ENCODE data around the gene AKT1.

The AKT1 gene

DNA sequence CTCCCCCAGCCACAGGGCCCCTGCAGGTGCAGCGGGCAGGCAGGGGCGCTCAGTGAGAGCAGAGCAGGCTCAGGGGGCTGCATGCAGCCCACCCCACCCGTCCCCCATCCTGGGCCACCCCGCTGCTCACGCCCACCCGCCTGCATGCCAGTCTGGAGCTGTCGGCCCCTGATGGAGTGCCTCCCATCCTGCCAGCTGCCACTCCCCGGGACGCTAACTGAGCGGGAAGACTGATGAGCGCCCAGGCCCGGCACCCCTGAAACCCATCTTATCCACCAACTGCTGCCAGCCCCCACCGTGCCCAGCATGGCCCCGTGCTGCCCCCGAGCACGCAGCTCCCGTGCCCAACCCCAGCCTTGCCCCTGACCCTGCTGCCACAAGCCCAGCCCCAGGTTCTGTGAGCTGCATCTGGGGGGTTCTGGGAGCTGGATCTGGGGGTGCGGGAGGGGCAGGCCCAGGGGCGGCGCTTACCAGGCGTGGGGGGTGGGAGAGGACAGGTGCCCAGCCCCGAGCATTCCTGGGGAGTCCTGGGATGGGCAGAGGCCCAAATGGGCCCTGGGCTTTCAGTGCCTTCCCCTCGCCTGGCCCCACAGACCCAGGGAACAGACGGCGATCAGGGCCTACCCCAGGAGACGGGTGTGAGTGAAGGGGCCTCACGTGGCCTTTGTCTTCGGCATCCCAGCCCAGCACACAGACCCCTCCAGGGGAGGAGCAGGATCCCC lies 13.3 kb downstream of the AKT1 start:
- no peak overlapping the region for H3K27ac Mint-ChIP-seq
- intact Hi-C loops (cut with micrococcal nuclease): no loop called here
- no peaks in the 10 kb centered on the region for H3K9me3 Mint-ChIP-seq
- no peak overlapping the region for H3K4me3 Mint-ChIP-seq
- peaks cover 94% of the 10 kb centered on the region for H3K36me3 Mint-ChIP-seq (ENCODE audit: low read depth)
- H3K4me1 Mint-ChIP-seq (ENCODE audit: low read depth): peaks cover 53% of the 10 kb centered on the region
- H3K27me3 Mint-ChIP-seq: no peaks in the 10 kb centered on the region

DNA sequence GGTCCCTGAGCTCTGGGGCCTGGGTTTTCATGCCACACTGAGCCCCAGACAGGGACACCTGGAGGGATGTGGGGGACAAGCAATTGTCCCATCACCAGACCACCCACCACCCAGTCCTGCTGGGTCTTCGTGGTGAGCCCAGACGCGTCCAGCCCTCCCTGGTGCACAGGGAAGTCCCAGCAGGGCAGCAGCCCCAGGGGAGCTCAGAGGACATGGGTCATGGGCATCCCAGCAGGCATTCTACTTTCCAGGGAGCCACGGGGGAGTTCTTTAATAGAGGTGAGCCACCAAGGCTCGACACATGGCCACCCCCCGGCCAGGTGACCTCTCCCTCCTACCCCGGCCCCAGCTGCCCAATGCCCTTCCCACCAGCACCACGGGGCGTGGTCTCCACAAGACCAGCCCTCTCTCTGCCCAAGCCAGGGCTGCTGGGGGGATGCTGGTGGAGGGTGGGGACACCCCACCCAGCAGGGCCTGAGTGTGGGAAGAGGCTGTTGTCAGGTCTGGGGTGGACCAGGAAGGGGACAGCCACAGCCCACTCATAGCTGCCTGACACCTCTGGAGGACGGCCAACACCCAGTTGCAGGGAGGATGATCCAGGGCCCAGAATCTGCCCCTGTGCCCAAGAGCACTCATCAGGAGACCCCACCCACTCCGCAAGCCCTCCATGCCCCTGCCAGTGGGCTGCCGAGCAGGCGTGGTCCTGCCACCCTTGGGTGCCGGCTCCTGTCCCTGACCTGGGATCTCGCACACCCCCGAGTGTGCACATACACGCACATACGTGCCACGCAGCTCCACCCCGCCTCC lies 14.1 kb downstream of the AKT1 start:
- H3K4me3 Mint-ChIP-seq: no peak overlapping the region
- peak overlapping the region; percentile 13 for H3K27ac Mint-ChIP-seq
- H3K9me3 Mint-ChIP-seq: no peaks in the 10 kb centered on the region
- intact Hi-C loops (cut with micrococcal nuclease): no loop called here
- no peaks in the 10 kb centered on the region for H3K27me3 Mint-ChIP-seq
- H3K36me3 Mint-ChIP-seq (ENCODE audit: low read depth): peaks cover 99% of the 10 kb centered on the region
- H3K4me1 Mint-ChIP-seq (ENCODE audit: low read depth): peaks cover 46% of the 10 kb centered on the region

DNA sequence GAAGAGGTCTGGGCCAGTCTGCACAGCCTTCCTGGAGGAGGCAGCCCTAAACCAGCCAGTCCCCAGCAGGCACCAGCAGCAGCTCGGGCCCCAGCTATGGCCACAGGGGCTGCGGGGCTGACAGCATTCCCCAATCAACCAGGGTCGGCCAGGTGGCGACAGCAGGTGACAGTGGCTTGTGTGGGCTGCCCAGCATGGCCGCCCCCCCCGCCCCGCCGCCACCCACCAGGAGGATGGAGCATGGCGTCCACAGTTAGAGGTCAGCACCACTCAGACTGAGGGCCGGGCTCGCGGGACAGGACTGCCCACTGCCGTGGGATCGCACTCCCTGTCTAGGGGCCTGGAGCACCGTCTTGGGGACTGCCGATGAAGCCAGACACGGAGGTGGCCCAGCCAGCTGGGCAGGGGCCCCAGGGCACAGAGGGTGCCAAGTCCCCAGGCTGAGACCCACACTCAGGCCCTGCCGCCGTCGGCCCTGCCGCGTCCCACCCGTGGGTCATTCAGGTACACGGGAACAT lies 15.0 kb downstream of the AKT1 start:
- H3K27ac Mint-ChIP-seq: no peak overlapping the region
- H3K4me3 Mint-ChIP-seq: no peak overlapping the region

DNA sequence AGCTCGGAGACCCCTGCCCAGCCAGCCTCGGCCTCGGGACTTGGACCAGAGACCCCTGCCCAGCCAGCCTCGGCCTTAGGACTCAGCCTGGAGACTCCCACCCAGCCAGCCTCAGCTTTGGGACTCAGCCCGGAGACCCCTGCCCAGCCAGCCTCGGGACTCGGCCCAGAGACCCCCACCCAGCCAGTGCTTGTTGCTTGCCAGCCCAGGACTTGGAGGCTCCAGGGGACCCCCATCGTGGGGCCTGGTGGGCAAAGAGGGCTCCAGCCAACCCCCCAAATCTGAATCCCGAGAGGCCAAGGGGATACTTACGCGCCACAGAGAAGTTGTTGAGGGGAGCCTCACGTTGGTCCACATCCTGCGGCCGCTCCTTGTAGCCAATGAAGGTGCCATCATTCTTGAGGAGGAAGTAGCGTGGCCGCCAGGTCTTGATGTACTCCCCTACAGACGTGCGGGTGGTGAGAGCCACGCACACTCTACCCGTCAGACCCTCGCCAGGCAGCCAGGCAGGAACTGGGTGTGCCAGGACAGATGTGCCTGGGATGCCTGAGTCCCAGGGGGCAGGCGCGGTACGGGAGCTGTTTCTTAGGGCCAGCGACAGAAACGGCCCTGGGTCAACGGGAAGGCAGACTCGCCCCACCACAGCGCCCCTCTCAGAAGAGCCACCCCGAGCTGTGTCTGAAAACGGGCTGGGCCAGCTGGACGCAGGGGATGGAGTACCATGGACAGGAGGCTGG lies 15.6 kb downstream of the AKT1 start:
- no peak overlapping the region for H3K4me3 Mint-ChIP-seq
- H3K27me3 Mint-ChIP-seq: no peaks in the 10 kb centered on the region
- peaks cover 30% of the 10 kb centered on the region for H3K4me1 Mint-ChIP-seq (ENCODE audit: low read depth)
- peaks cover 99% of the 10 kb centered on the region for H3K36me3 Mint-ChIP-seq (ENCODE audit: low read depth)
- no peak overlapping the region for H3K27ac Mint-ChIP-seq
- intact Hi-C loops (cut with micrococcal nuclease): no loop called here
- no peaks in the 10 kb centered on the region for H3K9me3 Mint-ChIP-seq

More for the DNA sequence above, 15.0 kb downstream of the AKT1 start:
- Mint-ChIP-seq H3K9me3 (no peaks in the 10 kb centered on the region), H3K4me1 (ENCODE audit: low read depth) (peaks cover 37% of the 10 kb centered on the region), H3K36me3 (ENCODE audit: low read depth) (peaks cover 99% of the 10 kb centered on the region), H3K27me3 (no peaks in the 10 kb centered on the region)
- intact Hi-C loops (cut with micrococcal nuclease): no loop called here

DNA sequence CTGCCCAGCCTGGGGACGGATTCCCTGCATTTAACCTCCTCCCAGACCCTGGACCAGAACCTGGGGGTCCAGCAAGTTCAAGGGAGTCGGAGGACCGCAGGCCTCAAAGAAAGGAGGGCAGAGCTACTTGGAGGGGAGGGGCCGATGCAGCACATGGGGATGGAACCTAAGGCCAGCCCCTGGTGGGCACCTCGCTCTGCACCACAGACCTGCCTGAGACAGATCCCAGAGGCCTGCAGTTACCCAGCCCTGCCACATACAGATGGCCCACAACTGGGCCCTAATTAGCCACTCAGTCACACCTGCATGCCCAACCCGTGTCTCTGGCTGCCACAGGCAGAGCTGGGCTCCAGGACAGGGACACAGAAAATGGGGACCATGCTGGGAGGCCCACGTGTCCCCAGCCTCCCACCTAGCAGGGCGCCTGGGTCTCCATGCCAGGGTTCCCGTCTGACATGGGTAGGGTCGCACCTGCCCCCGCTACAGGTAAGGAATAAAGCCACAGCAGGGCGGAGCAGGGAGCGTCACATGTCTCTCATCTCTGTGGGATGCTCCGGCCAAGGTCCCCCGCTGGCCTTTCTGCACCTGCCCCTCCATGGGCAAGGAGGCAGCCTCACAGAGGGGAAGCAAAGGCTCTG lies 16.7 kb downstream of the AKT1 start:
- Mint-ChIP-seq H3K27ac (no peak overlapping the region), H3K36me3 (ENCODE audit: low read depth) (peaks cover 99% of the 10 kb centered on the region), H3K27me3 (no peaks in the 10 kb centered on the region), H3K4me1 (ENCODE audit: low read depth) (peaks cover 19% of the 10 kb centered on the region), H3K4me3 (no peak overlapping the region), H3K9me3 (no peaks in the 10 kb centered on the region)
- intact Hi-C loops (cut with micrococcal nuclease): no loop called here

DNA sequence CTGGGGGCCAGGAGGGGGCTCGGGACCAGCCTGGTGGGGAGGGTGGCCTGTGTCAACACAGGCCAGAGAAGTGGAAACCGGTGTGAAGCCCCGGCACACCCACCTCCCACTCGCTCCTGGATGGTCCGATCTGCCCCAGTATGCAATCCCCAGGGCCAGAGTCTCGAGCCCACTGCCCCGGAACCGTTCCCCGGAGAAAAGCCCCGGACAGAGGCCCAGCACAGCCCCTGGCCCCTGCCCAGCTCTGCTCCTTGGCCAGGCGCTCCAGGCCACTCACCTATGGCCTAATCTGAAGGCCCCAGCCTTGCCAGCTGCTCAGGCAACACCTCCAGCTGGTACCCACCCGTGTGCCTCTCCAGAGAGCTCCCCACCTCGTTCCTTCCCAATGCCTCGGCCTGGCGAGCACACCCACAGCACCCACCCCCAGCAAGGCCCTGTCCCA lies 17.7 kb downstream of the AKT1 start:
- H3K4me3 Mint-ChIP-seq: no peak overlapping the region
- no peak overlapping the region for H3K27ac Mint-ChIP-seq
- intact Hi-C loops (cut with micrococcal nuclease): no loop called here
- H3K27me3 Mint-ChIP-seq: no peaks in the 10 kb centered on the region
- no peaks in the 10 kb centered on the region for H3K9me3 Mint-ChIP-seq
- H3K36me3 Mint-ChIP-seq (ENCODE audit: low read depth): peaks cover 99% of the 10 kb centered on the region
- H3K4me1 Mint-ChIP-seq (ENCODE audit: low read depth): peaks cover 9% of the 10 kb centered on the region

DNA sequence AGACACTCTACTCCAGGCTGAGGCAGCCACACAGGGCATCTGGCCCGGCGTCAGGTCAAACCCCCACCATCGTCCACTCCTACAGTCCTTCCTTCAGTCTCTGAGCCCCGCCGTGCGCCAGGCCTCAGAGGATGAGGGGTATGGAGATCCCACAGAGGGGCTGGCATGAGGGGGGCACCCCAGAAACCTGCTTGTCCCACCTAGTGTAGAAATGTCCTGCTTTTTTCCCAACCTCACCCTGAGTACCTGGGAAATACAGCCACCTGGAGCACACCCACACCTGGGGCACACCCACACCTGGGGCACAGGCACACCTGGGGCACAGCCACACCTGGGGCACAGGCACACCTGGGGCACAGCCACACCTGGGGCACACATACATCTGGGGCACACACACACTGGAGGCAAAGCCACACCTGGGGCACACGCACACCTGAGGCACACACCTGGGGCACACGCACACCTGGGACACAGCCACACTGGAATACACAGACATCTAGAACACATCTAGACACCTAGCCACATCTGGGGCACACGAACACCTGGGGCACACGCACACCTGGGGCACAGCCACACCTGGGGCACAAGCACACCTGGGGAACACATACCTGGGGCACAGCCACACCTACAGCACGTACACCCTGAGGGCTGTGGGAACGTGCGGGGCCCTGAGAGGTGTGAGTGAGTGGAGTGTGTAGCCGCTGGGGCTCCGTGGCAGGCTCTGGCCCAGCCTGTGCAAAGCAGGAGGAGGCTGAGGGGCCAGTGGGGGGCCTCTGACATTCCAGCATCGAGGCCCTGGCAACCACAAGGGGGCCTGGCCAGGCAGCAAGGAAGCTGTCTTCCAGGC lies 18.4 kb downstream of the AKT1 start:
- Mint-ChIP-seq H3K4me1 (ENCODE audit: low read depth) (peaks cover 6% of the 10 kb centered on the region), H3K36me3 (ENCODE audit: low read depth) (peaks cover 99% of the 10 kb centered on the region), H3K4me3 (no peak overlapping the region), H3K27me3 (no peaks in the 10 kb centered on the region), H3K27ac (no peak overlapping the region), H3K9me3 (no peaks in the 10 kb centered on the region)
- intact Hi-C loops (cut with micrococcal nuclease): no loop called here

DNA sequence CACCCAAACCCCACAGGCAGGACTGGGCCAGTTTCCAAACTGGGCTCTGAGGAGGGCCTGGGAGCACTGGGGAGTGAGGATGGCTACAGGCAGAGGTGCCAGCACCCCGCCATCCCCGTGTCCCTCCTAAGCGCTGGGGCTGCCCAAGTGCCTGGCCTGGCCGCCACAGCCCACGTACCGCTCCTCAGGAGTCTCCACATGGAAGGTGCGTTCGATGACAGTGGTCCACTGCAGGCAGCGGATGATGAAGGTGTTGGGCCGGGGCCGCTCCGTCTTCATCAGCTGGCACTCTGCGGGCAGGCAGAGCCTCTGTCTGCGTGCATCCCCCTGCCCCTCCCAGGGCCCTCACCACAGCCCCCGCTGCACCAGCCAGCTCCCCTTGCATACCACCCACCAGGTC lies 19.1 kb downstream of the AKT1 start:
- intact Hi-C loops (cut with micrococcal nuclease): no loop called here
- Mint-ChIP-seq H3K27me3 (no peaks in the 10 kb centered on the region), H3K27ac (no peak overlapping the region), H3K4me1 (ENCODE audit: low read depth) (no peaks in the 10 kb centered on the region), H3K9me3 (peaks cover under 1% of the 10 kb centered on the region), H3K36me3 (ENCODE audit: low read depth) (peaks cover 99% of the 10 kb centered on the region), H3K4me3 (no peak overlapping the region)

DNA sequence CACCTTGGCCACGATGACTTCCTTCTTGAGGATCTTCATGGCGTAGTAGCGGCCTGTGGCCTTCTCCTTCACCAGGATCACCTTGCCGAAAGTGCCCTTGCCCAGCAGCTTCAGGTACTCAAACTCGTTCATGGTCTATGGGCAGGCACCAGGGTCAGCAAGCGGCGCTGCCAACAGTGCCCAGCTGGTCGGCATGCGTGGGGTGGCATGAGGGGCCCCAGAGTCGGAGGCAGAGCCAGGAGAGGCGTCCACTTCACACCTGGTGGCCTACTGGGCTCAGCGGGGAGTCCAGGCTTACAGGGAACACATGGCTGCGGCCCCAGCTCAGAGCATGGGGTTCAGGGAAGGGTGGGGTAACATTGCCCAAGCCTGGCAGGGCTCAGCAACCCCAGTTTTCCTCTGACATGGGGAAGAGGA lies 20.5 kb downstream of the AKT1 start:
- intact Hi-C loops (cut with micrococcal nuclease): no loop called here
- peaks cover 11% of the 10 kb centered on the region for H3K4me1 Mint-ChIP-seq (ENCODE audit: low read depth)
- H3K27me3 Mint-ChIP-seq: no peaks in the 10 kb centered on the region
- H3K9me3 Mint-ChIP-seq: peaks cover 6% of the 10 kb centered on the region
- no peak overlapping the region for H3K27ac Mint-ChIP-seq
- H3K4me3 Mint-ChIP-seq: no peak overlapping the region
- peaks cover 99% of the 10 kb centered on the region for H3K36me3 Mint-ChIP-seq (ENCODE audit: low read depth)

DNA sequence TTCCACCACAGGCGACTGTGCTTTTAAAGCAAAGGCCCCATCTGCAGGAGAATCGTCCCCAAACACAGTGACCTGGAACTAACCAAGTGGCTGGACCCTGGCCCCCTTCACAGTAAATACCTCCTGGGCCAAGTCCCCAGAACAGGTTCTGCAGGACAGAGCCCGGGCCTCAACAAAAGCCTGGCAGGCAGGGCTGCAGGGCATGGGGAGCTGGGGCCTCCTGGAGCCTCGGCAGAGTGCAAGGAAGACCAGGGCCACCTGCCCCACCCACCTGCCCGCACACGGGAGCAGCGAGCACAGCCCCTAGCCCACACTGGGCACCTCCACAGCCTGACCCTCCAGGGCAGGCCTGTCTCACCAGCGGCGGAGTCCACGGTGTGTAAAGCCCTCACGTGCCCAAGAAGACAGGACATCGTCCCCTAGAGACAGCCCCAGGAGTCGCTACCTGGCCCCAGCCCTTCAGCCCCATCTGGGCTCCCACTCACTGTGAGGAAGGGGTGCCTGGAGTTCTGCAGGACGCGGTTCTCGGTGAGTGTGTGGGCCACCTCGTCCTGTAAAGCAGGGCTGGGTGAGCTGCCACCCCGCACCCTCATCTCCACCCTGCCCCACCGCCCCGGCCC lies 21.0 kb downstream of the AKT1 start:
- no peaks in the 10 kb centered on the region for H3K27me3 Mint-ChIP-seq
- H3K36me3 Mint-ChIP-seq (ENCODE audit: low read depth): peaks cover 99% of the 10 kb centered on the region
- H3K27ac Mint-ChIP-seq: no peak overlapping the region

DNA sequence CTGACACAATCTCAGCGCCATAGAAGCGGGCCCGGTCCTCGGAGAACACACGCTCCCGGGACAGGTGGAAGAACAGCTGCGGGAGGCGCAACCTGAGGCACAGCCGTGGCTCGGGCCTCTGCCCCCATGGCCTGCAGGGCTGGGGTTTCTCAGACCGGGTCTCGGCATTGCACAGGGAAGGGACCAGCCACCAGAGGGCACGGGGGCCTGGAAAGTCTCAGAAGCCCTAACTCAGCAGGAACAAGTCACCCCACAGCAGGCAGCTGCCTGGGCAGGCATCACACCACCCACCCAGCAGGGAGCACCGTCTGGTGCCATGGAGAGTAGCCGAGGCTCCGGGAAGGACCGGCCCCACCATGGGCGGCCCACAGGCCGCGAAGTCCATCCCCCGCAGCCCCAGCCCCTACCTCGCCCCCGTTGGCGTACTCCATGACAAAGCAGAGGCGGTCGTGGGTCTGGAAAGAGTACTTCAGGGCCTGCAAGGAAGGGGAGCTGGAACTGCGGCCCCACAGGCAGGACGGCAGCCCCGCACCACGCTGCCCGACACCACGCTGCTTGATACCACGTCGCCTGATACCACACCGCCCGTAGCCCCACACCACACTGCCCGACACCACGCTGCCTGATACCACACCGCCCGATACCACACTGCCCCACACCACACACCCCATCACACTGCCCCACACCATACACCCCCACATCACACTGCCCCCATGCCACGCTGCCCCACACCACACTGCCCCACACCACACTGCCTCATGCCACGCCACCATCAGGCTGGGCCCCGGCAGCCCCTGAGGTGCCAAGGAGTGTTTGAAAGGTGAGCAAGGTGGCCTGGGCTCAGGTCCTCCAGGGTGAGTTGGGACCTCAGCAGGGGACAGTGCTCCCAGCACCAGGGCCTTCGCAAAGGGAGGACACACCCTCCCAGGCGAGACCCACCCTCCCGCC lies 21.8 kb downstream of the AKT1 start:
- Mint-ChIP-seq H3K4me1 (ENCODE audit: low read depth) (peaks cover 21% of the 10 kb centered on the region), H3K9me3 (peaks cover 6% of the 10 kb centered on the region), H3K27ac (no peak overlapping the region), H3K4me3 (no peak overlapping the region), H3K36me3 (ENCODE audit: low read depth) (peaks cover 97% of the 10 kb centered on the region), H3K27me3 (no peaks in the 10 kb centered on the region)
- intact Hi-C loops (cut with micrococcal nuclease): no loop called here

More for the DNA sequence above, 21.0 kb downstream of the AKT1 start:
- intact Hi-C loops (cut with micrococcal nuclease): no loop called here
- H3K4me1 Mint-ChIP-seq (ENCODE audit: low read depth): peaks cover 14% of the 10 kb centered on the region
- peaks cover 6% of the 10 kb centered on the region for H3K9me3 Mint-ChIP-seq
- H3K4me3 Mint-ChIP-seq: no peak overlapping the region

All from dendritic cell treated with granulocyte-macrophage colony-stimulating factor and Interleukin-4, amounts not matched to agents 40 ng/mL and 50 ng/mL, for 4 days (primary cell).